ENCODE data around the gene TRMT10C.
"Not testable (repeated sequence)": the region's sequence is repeated elsewhere in the genome, so short reads cannot be mapped to it uniquely, and the experiment has no call there.

TRMT10C gene

GRCh38 chr3:101611023-101611422 is 49.4 kb downstream of the TRMT10C start:
- Histone ChIP-seq H4K20me1 (ENCODE audit: insufficient read depth, low read length) (no peaks in the 10 kb centered on the region), H2AFZ (ENCODE audit: low read depth, low read length) (no peak overlapping the region), H3K4me3 (ENCODE audit: low read depth in 1 of 2, low read length in 2 of 2) (no peak overlapping the region), H3K4me1 (ENCODE audit: insufficient read depth, low read length) (no peaks in the 10 kb centered on the region), H3K9ac (ENCODE audit: low read depth, low read length) (no peak overlapping the region), H3K4me2 (ENCODE audit: insufficient read depth, low read length) (no peak overlapping the region), H3K27ac (ENCODE audit: low read length) (no peak overlapping the region), H3K9me3 (ENCODE audit: insufficient read depth, low read length, severe bottlenecking) (no peaks in the 10 kb centered on the region), H3K36me3 (ENCODE audit: insufficient read depth, low read length) (no peaks in the 10 kb centered on the region), H3K27me3 (ENCODE audit: insufficient read depth, low read length, poor library complexity) (no peaks in the 10 kb centered on the region), H3K79me2 (ENCODE audit: insufficient read depth, low read length) (no peaks in the 10 kb centered on the region)
- ATAC-seq (ENCODE audit: insufficient read depth, low read depth) (no peak), DNase-seq (no peak)
- no peak for TF ChIP-seq CTCF (IDR thresholded peaks at IDR 0.05; ENCODE audit: borderline replicate concordance, extremely low read depth, low read length, poor library complexity, severe bottlenecking)
- TF ChIP-seq EZH2 (IDR thresholded peaks at IDR 0.05; ENCODE audit: borderline replicate concordance, low read depth, low read length, severe bottlenecking), result no peak

- not testable (repeated sequence) for H3K79me2 ChIP-seq (ENCODE audit: insufficient read depth, low read length); H3K4me3 ChIP-seq (ENCODE audit: low read depth in 1 of 2, low read length in 2 of 2); H3K9ac ChIP-seq (ENCODE audit: low read depth, low read length); DNase-seq; ATAC-seq (ENCODE audit: insufficient read depth, low read depth); H3K27ac ChIP-seq (ENCODE audit: low read length); H3K36me3 ChIP-seq (ENCODE audit: insufficient read depth, low read length); H2AFZ ChIP-seq (ENCODE audit: low read depth, low read length); H3K9me3 ChIP-seq (ENCODE audit: insufficient read depth, low read length, severe bottlenecking); H3K4me1 ChIP-seq (ENCODE audit: insufficient read depth, low read length); H3K27me3 ChIP-seq (ENCODE audit: insufficient read depth, low read length, poor library complexity); H3K4me2 ChIP-seq (ENCODE audit: insufficient read depth, low read length); H4K20me1 ChIP-seq (ENCODE audit: insufficient read depth, low read length)
Observed at GRCh38 chr3:101613014-101613413, 51.3 kb downstream of the TRMT10C start.

DNA sequence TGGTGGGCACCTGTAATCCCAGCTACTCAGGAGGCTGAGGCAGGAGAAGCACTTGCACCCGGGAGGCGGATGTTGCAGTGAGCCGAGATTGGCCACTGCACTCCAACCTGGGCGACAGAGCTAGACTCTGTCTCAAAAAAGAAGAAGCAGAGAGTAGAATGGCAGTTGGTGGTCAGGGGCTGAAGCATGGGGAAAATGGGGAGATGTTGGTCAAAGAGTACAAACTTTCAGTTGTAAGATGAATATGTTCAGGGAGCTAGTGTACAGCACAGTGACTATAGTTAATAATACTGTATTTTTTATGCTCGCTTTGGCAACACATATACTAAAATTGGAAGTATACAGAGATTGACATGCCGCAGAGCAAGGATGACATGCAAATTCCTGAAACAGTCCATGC is 53.9 kb downstream of the TRMT10C start:
- H3K27me3 ChIP-seq (ENCODE audit: insufficient read depth, low read length, poor library complexity), result no peaks in the 10 kb centered on the region
- H3K9ac ChIP-seq (ENCODE audit: low read depth, low read length), result no peak overlapping the region
- DNase-seq (no peak), ATAC-seq (ENCODE audit: insufficient read depth, low read depth) (no peak)
- H3K27ac ChIP-seq (ENCODE audit: low read length), result no peak overlapping the region
- H2AFZ ChIP-seq (ENCODE audit: low read depth, low read length), result no peak overlapping the region
- no peaks in the 10 kb centered on the region for H3K79me2 ChIP-seq (ENCODE audit: insufficient read depth, low read length)
- no peaks in the 10 kb centered on the region for H3K9me3 ChIP-seq (ENCODE audit: insufficient read depth, low read length, severe bottlenecking)
- TF ChIP-seq CTCF (IDR thresholded peaks at IDR 0.05; ENCODE audit: borderline replicate concordance, extremely low read depth, low read length, poor library complexity, severe bottlenecking) (no peak), EZH2 (IDR thresholded peaks at IDR 0.05; ENCODE audit: borderline replicate concordance, low read depth, low read length, severe bottlenecking) (no peak)
- no peak overlapping the region for H3K4me3 ChIP-seq (ENCODE audit: low read depth in 1 of 2, low read length in 2 of 2)
- H3K36me3 ChIP-seq (ENCODE audit: insufficient read depth, low read length), result no peaks in the 10 kb centered on the region
- no peaks in the 10 kb centered on the region for H4K20me1 ChIP-seq (ENCODE audit: insufficient read depth, low read length)
- H3K4me1 ChIP-seq (ENCODE audit: insufficient read depth, low read length), result no peaks in the 10 kb centered on the region
- no peak overlapping the region for H3K4me2 ChIP-seq (ENCODE audit: insufficient read depth, low read length)

Data from DND-41 (cell line).